Mucosa of descending colon (tissue), 3 donors: Measurements from ENCODE around the gene FARP2. TPM values are rescaled to one million over a fixed set of nuclear protein-coding genes. Genes with fewer than 3 reads are reported as not detected.
A peak's percentile ranks its signal among the peaks of the same experiment; 100 is the strongest.
"Not testable (repeated sequence)": the region's sequence is repeated elsewhere in the genome, so short reads cannot be mapped to it uniquely, and the experiment has no call there.

Experiments used
- ATAC-seq: fragments of 200-7000 bp; cut with Tn5 transposase; one replicate; pipeline ENCODE4 v1.9.1; 2020; ENCODE audit warnings: mild to moderate bottlenecking, moderate library complexity
- DNase-seq, 3 donors: peaks; one replicate each; pipeline ENCODE4 v3.0.0-alpha.2; 2020
- H3K36me3 ChIP-seq: fragments of 200-600 bp; one replicate; pipeline ENCODE4 v1.8.0; 2021; ENCODE audit warnings: low read depth, mild to moderate bottlenecking
- H3K4me1 ChIP-seq: fragments of 200-600 bp; one replicate; pipeline ENCODE4 v1.8.0; 2021; ENCODE audit warnings: low read depth, mild to moderate bottlenecking
- H3K4me3 ChIP-seq: fragments of 200-600 bp; one replicate; pipeline ENCODE4 v1.8.0; 2021; ENCODE audit warnings: mild to moderate bottlenecking
- H3K9me3 ChIP-seq: fragments of 200-600 bp; one replicate; pipeline ENCODE4 v1.8.0; 2021; ENCODE audit warnings: mild to moderate bottlenecking
- intact Hi-C, 2 donors: fragments of 100-400 bp; cut with DNase I in 1 of 2; cut with micrococcal nuclease in 1 of 2; formaldehyde crosslinking; loops; one replicate each; pipeline versions ENCODE4 v1.11.0 to v1.11.1; 2022; cut with DNase I, micrococcal nuclease
- total RNA-seq, 3 donors: library from RNA; stranded (reverse); fragmentation: NEBNext Ultra II Directional in 2 of 3; extraction: Animal tissue kit (Norgen Biotek cat#: 25700) in 2 of 3; gene quantifications; one replicate each; pipeline versions ENCODE4 v1.2.1 to v1.2.4, GENCODE V29; 2021 to 2023
- TF ChIP-seq, protein P1 (sequence below): fragments of 200-600 bp; IDR thresholded peaks from one replicate; pipeline ENCODE4 v1.8.0; 2022; ENCODE audit warnings: antibody characterized with exemption, mild to moderate bottlenecking
- donor health status: DM: no; HTN: no; CAD: no; lungs with moderate emphysema.
- donor health status: DM: no; HTN: no; CAD: no.
- donor health status: DM: no; HTN: yes; CAD: no.

The FARP2 gene
- total RNA-seq, 3 donors from 2014 or later = 98.1 to 163 (median 109) TPM

DNA sequence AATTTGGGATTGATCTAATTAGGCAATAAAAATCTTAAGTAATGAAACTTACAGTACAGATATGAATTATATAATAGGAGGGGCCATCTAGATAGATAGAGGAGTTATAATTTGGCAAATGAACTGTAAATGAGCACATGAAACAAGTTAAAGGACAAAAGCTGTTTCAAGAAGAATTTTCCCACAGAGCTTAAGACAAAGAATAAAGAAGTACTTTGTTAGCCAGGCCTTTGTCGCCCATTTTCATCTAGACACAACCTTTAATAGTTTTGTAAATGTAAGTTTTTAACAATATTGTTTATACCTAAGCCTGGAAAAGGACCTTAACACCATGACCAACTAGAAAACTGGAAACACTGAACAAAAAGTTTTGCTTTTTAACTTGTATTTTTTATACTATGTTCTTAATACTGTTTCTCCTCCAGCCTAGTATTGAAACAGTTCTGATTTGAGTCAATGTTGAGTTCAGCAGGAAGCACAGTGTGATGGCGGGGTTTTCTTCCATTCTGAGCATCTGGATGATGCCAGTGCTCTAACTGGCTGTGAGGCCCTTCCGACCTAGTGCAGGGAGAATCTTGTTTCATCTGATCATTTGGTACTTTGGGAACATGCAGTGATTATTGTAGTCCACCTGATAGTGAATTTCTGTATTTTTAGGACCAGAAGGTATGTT is 37.6 kb downstream of the FARP2 start:
- intact Hi-C loops = no loop called here

GRCh38 chr2:241396809-241397208 is 40.7 kb downstream of the FARP2 start:
- ATAC-seq, DNase-seq, H3K9me3 ChIP-seq, H3K4me3 ChIP-seq, H3K36me3 ChIP-seq, intact Hi-C loops: not testable (repeated sequence)
- peaks cover 21% of the 10 kb centered on the region for H3K4me1 ChIP-seq

More for the DNA sequence above, 37.6 kb downstream of the FARP2 start:
- TF ChIP-seq, protein P1, sequence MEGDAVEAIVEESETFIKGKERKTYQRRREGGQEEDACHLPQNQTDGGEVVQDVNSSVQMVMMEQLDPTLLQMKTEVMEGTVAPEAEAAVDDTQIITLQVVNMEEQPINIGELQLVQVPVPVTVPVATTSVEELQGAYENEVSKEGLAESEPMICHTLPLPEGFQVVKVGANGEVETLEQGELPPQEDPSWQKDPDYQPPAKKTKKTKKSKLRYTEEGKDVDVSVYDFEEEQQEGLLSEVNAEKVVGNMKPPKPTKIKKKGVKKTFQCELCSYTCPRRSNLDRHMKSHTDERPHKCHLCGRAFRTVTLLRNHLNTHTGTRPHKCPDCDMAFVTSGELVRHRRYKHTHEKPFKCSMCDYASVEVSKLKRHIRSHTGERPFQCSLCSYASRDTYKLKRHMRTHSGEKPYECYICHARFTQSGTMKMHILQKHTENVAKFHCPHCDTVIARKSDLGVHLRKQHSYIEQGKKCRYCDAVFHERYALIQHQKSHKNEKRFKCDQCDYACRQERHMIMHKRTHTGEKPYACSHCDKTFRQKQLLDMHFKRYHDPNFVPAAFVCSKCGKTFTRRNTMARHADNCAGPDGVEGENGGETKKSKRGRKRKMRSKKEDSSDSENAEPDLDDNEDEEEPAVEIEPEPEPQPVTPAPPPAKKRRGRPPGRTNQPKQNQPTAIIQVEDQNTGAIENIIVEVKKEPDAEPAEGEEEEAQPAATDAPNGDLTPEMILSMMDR = no peak
- no peaks in the 10 kb centered on the region for H3K4me1 ChIP-seq
- H3K36me3 ChIP-seq = no peaks in the 10 kb centered on the region
- H3K9me3 ChIP-seq = no peaks in the 10 kb centered on the region
- H3K4me3 ChIP-seq = no peak overlapping the region
- DNase-seq (no peak), ATAC-seq (no peak)

DNA sequence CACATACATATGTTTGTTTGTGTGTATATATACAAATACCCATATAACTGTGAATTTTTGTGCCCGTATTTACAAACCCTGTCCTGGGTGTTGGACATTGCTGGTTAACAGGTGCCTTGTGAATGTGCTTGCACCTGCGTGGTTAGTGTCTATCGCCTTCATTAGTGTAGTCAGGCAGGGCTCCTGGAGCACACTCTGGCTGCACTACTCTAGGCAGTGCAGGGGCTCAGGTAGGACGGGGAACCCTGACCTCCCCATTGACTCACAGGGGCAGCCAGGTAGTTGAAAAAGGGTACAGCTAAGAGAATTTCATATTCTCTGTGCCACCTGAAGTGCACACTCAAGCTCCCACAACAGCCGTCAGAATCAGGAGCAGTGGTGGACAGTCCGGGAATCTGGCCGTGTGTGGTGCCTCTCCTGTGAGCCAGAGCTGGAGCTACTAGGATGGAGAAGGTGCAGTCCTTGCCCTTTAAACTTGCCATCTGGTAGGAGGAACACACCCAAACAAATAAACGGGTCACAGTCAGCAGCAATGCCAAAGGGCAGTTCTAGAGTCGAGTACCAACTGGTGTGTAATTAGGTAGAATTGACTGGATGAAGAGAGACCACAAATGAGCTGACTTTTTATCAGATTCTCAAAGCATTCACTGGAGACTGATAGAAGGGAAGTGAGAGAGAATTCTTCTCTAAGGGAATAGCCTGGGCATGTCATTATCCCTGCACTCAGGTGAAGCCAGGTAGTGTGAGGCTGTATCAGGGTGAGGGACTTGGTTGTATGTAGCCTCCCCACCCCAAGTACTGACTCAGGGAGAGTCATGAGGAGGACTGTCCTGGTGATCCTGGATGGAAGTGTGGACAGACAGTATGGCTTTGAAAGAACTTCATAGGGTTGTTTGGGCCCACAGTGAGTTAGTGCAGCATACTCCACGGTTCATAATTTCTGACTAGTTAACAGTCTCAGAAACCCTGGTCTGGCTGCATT is 44.1 kb downstream of the FARP2 start:
- H3K4me1 ChIP-seq = peaks cover 24% of the 10 kb centered on the region
- DNase-seq (peak in 2 of 3 donors; percentile 56 to 82), ATAC-seq (peak; percentile 99)
- H3K9me3 ChIP-seq = no peaks in the 10 kb centered on the region
- H3K36me3 ChIP-seq = no peaks in the 10 kb centered on the region
- H3K4me3 ChIP-seq = no peak overlapping the region
- TF ChIP-seq, protein P1 = no peak
- intact Hi-C loops = no loop called here

DNA sequence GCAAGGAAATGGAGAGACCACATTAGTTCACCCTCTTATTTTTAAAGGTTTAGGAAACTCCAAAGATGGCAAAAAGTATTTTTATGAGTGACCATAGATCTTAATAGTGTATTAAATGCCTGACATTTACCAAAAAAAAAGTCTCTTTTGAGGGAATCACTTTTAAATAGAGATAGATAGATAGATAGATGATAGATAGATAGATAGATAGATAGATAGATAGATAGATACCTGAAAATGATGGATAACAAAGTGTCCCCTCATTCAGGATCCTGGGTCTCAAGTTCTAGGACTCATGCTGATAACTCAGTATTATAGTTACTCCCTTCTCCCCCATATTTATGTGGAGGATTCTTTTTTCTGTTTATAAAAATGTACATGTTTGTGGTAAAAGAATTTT is 52.8 kb downstream of the FARP2 start:
- DNase-seq (no peak), ATAC-seq (no peak)
- peaks cover 8% of the 10 kb centered on the region for H3K4me1 ChIP-seq
- intact Hi-C loops = no loop called here
- TF ChIP-seq, protein P1 = no peak
- no peak overlapping the region for H3K4me3 ChIP-seq
- H3K9me3 ChIP-seq = no peaks in the 10 kb centered on the region
- H3K36me3 ChIP-seq = peaks cover 3% of the 10 kb centered on the region

DNA sequence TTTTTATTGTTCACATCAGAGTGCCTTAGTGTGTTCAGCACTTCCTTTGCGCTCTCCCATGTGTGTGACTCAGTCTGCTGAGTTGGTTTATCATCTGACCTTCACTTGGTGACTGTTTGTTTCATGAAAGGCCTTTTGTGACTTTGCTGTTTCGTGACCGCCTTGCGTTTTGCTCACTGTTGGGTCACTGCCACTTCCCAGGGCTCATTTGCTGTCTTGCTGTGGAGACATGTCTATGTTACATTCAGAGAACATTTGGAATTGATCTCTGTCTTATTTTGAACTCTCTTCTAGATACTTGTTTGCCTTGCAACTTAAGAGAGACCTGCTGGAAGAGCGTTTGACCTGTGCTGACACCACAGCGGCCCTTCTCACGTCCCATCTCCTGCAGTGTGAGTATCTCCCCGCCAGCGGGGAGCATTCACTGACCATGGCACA is 54.7 kb downstream of the FARP2 start:
- intact Hi-C loops = no loop called here
- TF ChIP-seq, protein P1 = no peak
- no peak overlapping the region for H3K4me3 ChIP-seq
- DNase-seq (no peak), ATAC-seq (peak; percentile 75)
- H3K36me3 ChIP-seq = peaks cover 3% of the 10 kb centered on the region
- no peaks in the 10 kb centered on the region for H3K9me3 ChIP-seq
- H3K4me1 ChIP-seq = peaks cover 8% of the 10 kb centered on the region

GRCh38 chr2:241412144-241412543 is 56.1 kb downstream of the FARP2 start:
- H3K4me1 ChIP-seq = peaks cover 8% of the 10 kb centered on the region
- TF ChIP-seq, protein P1 = no peak
- ATAC-seq (peak; percentile 92), DNase-seq (peak in 2 of 3 donors; percentile 48 to 85)
- H3K4me3 ChIP-seq = no peak overlapping the region
- H3K36me3 ChIP-seq = peaks cover 3% of the 10 kb centered on the region
- intact Hi-C loops = no loop called here
- no peaks in the 10 kb centered on the region for H3K9me3 ChIP-seq

DNA sequence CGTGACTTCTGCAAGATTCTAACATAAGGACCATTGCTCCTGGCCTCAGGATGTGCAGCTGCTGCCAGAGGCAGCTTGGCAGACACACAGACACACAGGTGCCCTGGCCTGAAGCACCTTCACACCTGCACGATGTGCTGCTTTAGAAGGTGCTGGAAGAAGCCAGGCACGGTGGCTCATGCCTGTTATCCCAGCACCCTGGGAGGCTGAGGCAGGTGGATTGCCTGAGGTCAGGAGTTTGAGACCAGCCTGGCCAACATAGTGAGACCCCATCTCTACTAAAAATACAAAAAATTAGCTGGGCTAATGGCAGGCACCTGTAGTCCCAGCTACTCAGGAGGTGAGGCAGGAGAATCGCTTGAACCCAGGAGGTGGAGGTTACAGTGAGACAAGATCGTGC is 57.4 kb downstream of the FARP2 start:
- intact Hi-C loops, ATAC-seq, H3K36me3 ChIP-seq, H3K9me3 ChIP-seq, DNase-seq, H3K4me1 ChIP-seq, H3K4me3 ChIP-seq: not testable (repeated sequence)
